Peyer's patch (tissue), 4 donors: ENCODE measurements around the gene EVC. TPM values are rescaled to one million over a fixed set of nuclear protein-coding genes. Genes with fewer than 3 reads are reported as not detected.
"Not testable (repeated sequence)": the region's sequence is repeated elsewhere in the genome, so short reads cannot be mapped to it uniquely, and the experiment has no call there.

Source experiments
- DNase-seq, 3 donors: peaks; one replicate each; pipeline ENCODE4 v3.0.0-alpha.2; 2017 to 2019
- H3K27ac ChIP-seq, 4 donors: fragments of 200-600 bp; sonication (generic); one replicate each; pipeline ENCODE4 v1.5.1; 2016 to 2019
- H3K27me3 ChIP-seq, 2 donors: fragments of 200-600 bp; sonication (generic); one replicate each; pipeline ENCODE4 v1.5.1; 2019
- H3K36me3 ChIP-seq, 3 donors: fragments of 200-600 bp; sonication (generic); one replicate each; pipeline ENCODE4 v1.5.1; 2016 to 2019
- H3K4me1 ChIP-seq, 4 donors: fragments of 200-600 bp; sonication (generic); one replicate each; pipeline ENCODE4 v1.5.1; 2016 to 2019
- H3K4me3 ChIP-seq, 4 donors: fragments of 200-600 bp; sonication (generic); 1 replicate in 3 of 4; 2 replicates in 1 of 4; pipeline ENCODE4 v1.5.1; 2016 to 2019; ENCODE audit warnings: mild to moderate bottlenecking in 1 of 4
- H3K9me3 ChIP-seq, 4 donors: fragments of 200-600 bp; sonication (generic); one replicate each; pipeline ENCODE4 v1.5.1; 2016 to 2019; ENCODE audit warnings: mild to moderate bottlenecking in 1 of 4
- CTCF ChIP-seq, 6 experiments: fragments of 450-650 bp in 4 of 6; fragments of 200-600 bp in 2 of 6; sonication (generic) in 1 of 6; IDR thresholded peaks; one replicate each; pipeline ENCODE4 v1.5.1; 2017 to 2019; ENCODE audit warnings: antibody characterized with exemption in 6 of 6, mild to moderate bottlenecking in 3 of 6, moderate library complexity in 1 of 6
- POLR2A ChIP-seq, 2 donors: fragments of 450-650 bp; IDR thresholded peaks; one replicate each; pipeline ENCODE4 v1.5.1; 2017; ENCODE audit warnings: antibody characterized with exemption in 2 of 2, mild to moderate bottlenecking in 2 of 2, moderate library complexity in 2 of 2
- total RNA-seq, 4 donors: library from RNA; depleted of rRNA; stranded (reverse); fragments of >200 nt; gene quantifications; one replicate each; pipeline ENCODE4 v1.1.0, GENCODE V29; 2016

Gene EVC
- total RNA-seq, 4 donors from 2014 or later: 1.6 to 40.4 (median 4.4) TPM

GRCh38 chr4:5724377-5724776, 13.4 kb downstream of the EVC start:
- no peak for DNase-seq
- Histone ChIP-seq H3K36me3 (no peaks in the 10 kb centered on the region), H3K27ac (no peak overlapping the region)

DNA sequence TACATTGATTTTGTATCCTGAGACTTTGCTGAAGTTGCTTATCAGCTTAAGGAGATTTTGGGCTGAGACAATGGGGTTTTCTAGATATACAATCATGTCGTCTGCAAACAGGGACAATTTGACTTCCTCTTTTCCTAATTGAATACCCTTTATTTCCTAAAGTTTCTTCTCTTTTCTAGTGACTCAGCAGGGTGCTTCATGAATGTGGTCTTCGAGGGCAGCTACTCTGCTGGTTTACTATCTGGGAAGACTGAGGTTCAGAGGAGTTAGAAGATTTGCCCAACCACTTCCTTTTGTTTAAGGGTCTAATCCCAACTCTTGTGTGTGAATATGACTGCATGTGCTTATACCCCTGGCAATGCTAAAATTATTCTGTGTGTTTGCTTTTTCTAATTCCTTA, 17.4 kb downstream of the EVC start:
- H3K9me3 ChIP-seq, DNase-seq, H3K27ac ChIP-seq, H3K27me3 ChIP-seq, H3K4me3 ChIP-seq, H3K36me3 ChIP-seq, H3K4me1 ChIP-seq: not testable (repeated sequence)

More at GRCh38 chr4:5724377-5724776, 13.4 kb downstream of the EVC start:
- H3K4me3 ChIP-seq: no peak overlapping the region
- no peaks in the 10 kb centered on the region for H3K9me3 ChIP-seq
- no peak for TF ChIP-seq POLR2A (IDR thresholded peaks at IDR 0.05)
- TF ChIP-seq CTCF (IDR thresholded peaks at IDR 0.05): no peak
- no peaks in the 10 kb centered on the region for H3K27me3 ChIP-seq
- H3K4me1 ChIP-seq: no peaks in the 10 kb centered on the region

- Histone ChIP-seq H3K4me3 (no peak overlapping the region), H3K36me3 (peaks cover 0 to 5% (median 0%) of the 10 kb centered on the region in 3 donors), H3K27me3 (no peaks in the 10 kb centered on the region), H3K4me1 (no peaks in the 10 kb centered on the region), H3K9me3 (no peaks in the 10 kb centered on the region), H3K27ac (no peak overlapping the region)
- DNase-seq: no peak
- no peak for TF ChIP-seq CTCF (IDR thresholded peaks at IDR 0.05)
- TF ChIP-seq POLR2A (IDR thresholded peaks at IDR 0.05): no peak
These were observed 19.4 kb downstream of the EVC start for GRCh38 chr4:5730436-5730835.

GRCh38 chr4:5730993-5731990, 20.3 kb downstream of the EVC start:
- H3K36me3 ChIP-seq: peaks cover 0 to 5% (median 0%) of the 10 kb centered on the region in 3 donors
- no peaks in the 10 kb centered on the region for H3K27me3 ChIP-seq

DNA sequence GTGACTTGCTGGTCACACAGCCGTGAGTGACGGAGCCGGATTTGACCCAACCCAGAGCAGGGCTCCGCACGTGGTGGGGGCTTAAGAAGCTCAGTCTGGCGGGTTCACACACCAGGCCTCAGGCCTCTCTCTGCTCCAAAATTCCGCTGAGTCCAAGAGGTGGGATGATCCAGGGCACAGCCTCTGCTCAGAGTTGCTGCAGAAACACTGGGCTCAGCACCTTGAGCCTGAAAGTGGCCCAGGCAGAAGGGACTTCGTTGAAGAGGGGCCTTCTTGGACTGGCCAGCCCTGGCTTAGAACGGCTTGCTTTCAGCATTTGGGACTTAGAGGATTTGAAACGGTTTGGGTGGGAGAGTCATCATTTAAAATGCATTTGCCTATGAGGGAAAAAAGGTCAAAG, 21.2 kb downstream of the EVC start:
- Histone ChIP-seq H3K27ac (no peak overlapping the region), H3K4me1 (no peaks in the 10 kb centered on the region), H3K9me3 (no peaks in the 10 kb centered on the region), H3K4me3 (no peak overlapping the region), H3K27me3 (no peaks in the 10 kb centered on the region), H3K36me3 (peaks cover 0 to 5% (median 0%) of the 10 kb centered on the region in 3 donors)
- DNase-seq: no peak
- TF ChIP-seq CTCF (IDR thresholded peaks at IDR 0.05) (no peak), POLR2A (IDR thresholded peaks at IDR 0.05) (no peak)

More at GRCh38 chr4:5730993-5731990, 20.3 kb downstream of the EVC start:
- DNase-seq: no peak
- Histone ChIP-seq H3K9me3 (no peaks in the 10 kb centered on the region), H3K4me3 (no peak overlapping the region), H3K4me1 (no peaks in the 10 kb centered on the region), H3K27ac (no peak overlapping the region)
- TF ChIP-seq POLR2A (IDR thresholded peaks at IDR 0.05) (no peak), CTCF (IDR thresholded peaks at IDR 0.05) (no peak)

DNA sequence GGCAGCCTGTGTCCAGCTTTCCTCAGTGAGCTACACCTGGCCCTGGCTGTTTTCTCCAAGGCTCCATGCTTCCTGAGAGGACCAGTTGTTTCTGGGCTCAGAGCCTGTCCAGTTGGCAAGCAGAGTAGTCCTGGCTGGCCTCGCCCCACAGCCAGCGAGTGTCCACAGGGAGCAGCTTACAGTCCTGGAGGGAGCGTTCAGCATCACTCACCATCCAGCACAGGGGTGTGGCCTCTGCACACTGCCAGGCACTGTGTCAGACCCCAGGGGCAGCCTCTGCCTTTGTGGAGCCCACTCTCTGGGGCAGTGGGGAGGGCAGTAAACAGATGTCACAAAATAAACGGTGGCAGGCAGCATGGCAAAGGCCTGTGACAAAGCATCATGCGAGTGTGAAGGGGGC, 23.9 kb downstream of the EVC start:
- Histone ChIP-seq H3K4me3 (no peak overlapping the region), H3K36me3 (peaks cover 0 to 5% (median 0%) of the 10 kb centered on the region in 3 donors), H3K9me3 (no peaks in the 10 kb centered on the region), H3K27ac (no peak overlapping the region), H3K4me1 (no peaks in the 10 kb centered on the region), H3K27me3 (no peaks in the 10 kb centered on the region)
- TF ChIP-seq POLR2A (IDR thresholded peaks at IDR 0.05): no peak
- no peak for TF ChIP-seq CTCF (IDR thresholded peaks at IDR 0.05)
- no peak for DNase-seq
